GM10847 (cell line): ENCODE data around the gene FBXW2.
A peak's percentile ranks its signal among the peaks of the same experiment; 100 is the strongest.

Experiments
- POLR2A ChIP-seq: IDR thresholded peaks from 2 replicates; pipeline ENCODE4 v1.6.1; 2011; ENCODE audit not compliant: insufficient read length; ENCODE audit errors: extremely low read depth

Gene FBXW2

GRCh38 chr9:120792898-120793765, at the start of gene FBXW2:
TSS of gene FBXW2 (minus strand) at chr9:120793416. CDS start at chr9:120788258, 5,158 bp downstream.
- TF ChIP-seq POLR2A: peak; percentile 97

GRCh38 chr9:120841930-120842684, 48.9 kb upstream of the FBXW2 start:
- no peak for TF ChIP-seq POLR2A

- no peak for TF ChIP-seq POLR2A
Measured at GRCh38 chr9:120839146-120839545, 45.9 kb upstream of the FBXW2 start.

- TF ChIP-seq POLR2A: no peak
Measured at GRCh38 chr9:120837921-120838320, 44.7 kb upstream of the FBXW2 start.

- no peak for TF ChIP-seq POLR2A
Measured at GRCh38 chr9:120833325-120833724, 40.1 kb upstream of the FBXW2 start.

- TF ChIP-seq POLR2A: no peak
Measured at GRCh38 chr9:120832807-120833206, 39.6 kb upstream of the FBXW2 start.

- TF ChIP-seq POLR2A: no peak
Measured at GRCh38 chr9:120830865-120831264, 37.6 kb upstream of the FBXW2 start.

- no peak for TF ChIP-seq POLR2A
Measured at GRCh38 chr9:120830151-120830550, 36.9 kb upstream of the FBXW2 start.

- TF ChIP-seq POLR2A: no peak
Measured at GRCh38 chr9:120829650-120830049, 36.4 kb upstream of the FBXW2 start.

- TF ChIP-seq POLR2A: no peak
Measured at GRCh38 chr9:120820095-120820494, 26.9 kb upstream of the FBXW2 start.

GRCh38 chr9:120818595-120818994, 25.4 kb upstream of the FBXW2 start:
- no peak for TF ChIP-seq POLR2A

GRCh38 chr9:120815075-120815474, 21.9 kb upstream of the FBXW2 start:
- no peak for TF ChIP-seq POLR2A

GRCh38 chr9:120808931-120809330, 15.7 kb upstream of the FBXW2 start:
- TF ChIP-seq POLR2A: no peak

- no peak for TF ChIP-seq POLR2A
Measured at GRCh38 chr9:120807607-120808379, 14.6 kb upstream of the FBXW2 start.

- TF ChIP-seq POLR2A: no peak
Measured at GRCh38 chr9:120801441-120801840, 8.2 kb upstream of the FBXW2 start.
